Measurements from ENCODE around the gene OGDHL. TPM values are rescaled to one million over a fixed set of nuclear protein-coding genes. Genes with fewer than 3 reads are reported as not detected.

Gene OGDHL
- total RNA-seq, 1 experiment from 2014 or later, result 2.6 TPM

GRCh38 chr10:49694466-49694865 lies 67.7 kb downstream of the OGDHL start:
- no peaks in the 10 kb centered on the region for H3K4me1 ChIP-seq (ENCODE audit: insufficient read depth, low read length)
- CTCF ChIA-PET, result no interaction called here
- H3K9me3 ChIP-seq (ENCODE audit: low read length), result no peaks in the 10 kb centered on the region
- BruUV-seq (replicated peaks), result no TSS peak
- peaks cover 95% of the 10 kb centered on the region for H3K27me3 ChIP-seq (ENCODE audit: low read length)
- ATAC-seq (no peak), DNase-seq (no peak)
- H3K9me2 ChIP-seq (replicated peaks; ENCODE audit: low read length), result no peaks in the 10 kb centered on the region
- intact Hi-C loops (cut with micrococcal nuclease), result no loop called here
- H3K27ac ChIP-seq (ENCODE audit: low read length), result no peak overlapping the region
- H3K4me2 ChIP-seq (ENCODE audit: low read length), result no peak overlapping the region
- no peak overlapping the region for H3K4me3 ChIP-seq (ENCODE audit: low read length)
- no peaks in the 10 kb centered on the region for H4K20me1 ChIP-seq (ENCODE audit: low read length)
- POLR2A ChIA-PET (ENCODE audit: unreplicated experiment), result no interaction called here
- H3K36me3 ChIP-seq (ENCODE audit: low read depth, low read length), result no peaks in the 10 kb centered on the region
- no peaks in the 10 kb centered on the region for H3F3A ChIP-seq (ENCODE audit: low read length, unreplicated experiment)
- H3K9ac ChIP-seq (ENCODE audit: low read length), result no peak overlapping the region
- no peak overlapping the region for H2AFZ ChIP-seq (ENCODE audit: low read length)
- H3K79me2 ChIP-seq (ENCODE audit: low read length), result no peaks in the 10 kb centered on the region
- TF ChIP-seq EZH2phosphoT487 (IDR thresholded peaks at IDR 0.05; ENCODE audit: borderline replicate concordance, low read length), result no peak
- no peak for TF ChIP-seq CTCF (conservative IDR thresholded peaks at IDR 0.05; ENCODE audit: low read depth, low read length)

- TF ChIP-seq EZH2 (IDR thresholded peaks at IDR 0.05; ENCODE audit: low read length, unreplicated experiment) (no peak), EZH2phosphoT487 (IDR thresholded peaks at IDR 0.05; ENCODE audit: borderline replicate concordance, low read length) (no peak), CTCF (conservative IDR thresholded peaks at IDR 0.05; ENCODE audit: low read depth, low read length) (no peak)
- Histone ChIP-seq H2AFZ (ENCODE audit: low read length) (no peak overlapping the region), H3K4me2 (ENCODE audit: low read length) (no peak overlapping the region), H3K36me3 (ENCODE audit: low read depth, low read length) (no peaks in the 10 kb centered on the region), H3K27me3 (ENCODE audit: low read length) (peaks cover 97% of the 10 kb centered on the region), H3K27ac (ENCODE audit: low read length) (no peak overlapping the region), H3K9me2 (replicated peaks; ENCODE audit: low read length) (no peaks in the 10 kb centered on the region), H3K9ac (ENCODE audit: low read length) (no peak overlapping the region), H3K9me3 (ENCODE audit: low read length) (peaks cover 10% of the 10 kb centered on the region), H3F3A (ENCODE audit: low read length, unreplicated experiment) (no peaks in the 10 kb centered on the region), H4K20me1 (ENCODE audit: low read length) (no peaks in the 10 kb centered on the region), H3K79me2 (ENCODE audit: low read length) (no peaks in the 10 kb centered on the region), H3K4me3 (ENCODE audit: low read length) (no peak overlapping the region), H3K4me1 (ENCODE audit: insufficient read depth, low read length) (no peaks in the 10 kb centered on the region)
- intact Hi-C loops (cut with micrococcal nuclease), result no loop called here
- CTCF ChIA-PET, result no interaction called here
- POLR2A ChIA-PET (ENCODE audit: unreplicated experiment), result no interaction called here
- no peak; the same call in 1 of the 2 replicates for ATAC-seq
- no peak for DNase-seq
- no TSS peak for BruUV-seq (replicated peaks)
These were observed 70.5 kb downstream of the OGDHL start for GRCh38 chr10:49691588-49691987.

- no peaks in the 10 kb centered on the region for H3K36me3 ChIP-seq (ENCODE audit: low read depth, low read length)
- H3K27me3 ChIP-seq (ENCODE audit: low read length), result peaks cover 90% of the 10 kb centered on the region
- TF ChIP-seq EZH2phosphoT487 (IDR thresholded peaks at IDR 0.05; ENCODE audit: borderline replicate concordance, low read length) (no peak), CTCF (conservative IDR thresholded peaks at IDR 0.05; ENCODE audit: low read depth, low read length) (no peak), EZH2 (IDR thresholded peaks at IDR 0.05; ENCODE audit: low read length, unreplicated experiment) (no peak)
- no peak overlapping the region for H3K4me3 ChIP-seq (ENCODE audit: low read length)
- no peak overlapping the region for H3K27ac ChIP-seq (ENCODE audit: low read length)
- H2AFZ ChIP-seq (ENCODE audit: low read length), result no peak overlapping the region
- no peaks in the 10 kb centered on the region for H3K9me2 ChIP-seq (replicated peaks; ENCODE audit: low read length)
- no peak; the same call in 1 of the 2 replicates for ATAC-seq
- H3K4me2 ChIP-seq (ENCODE audit: low read length), result no peak overlapping the region
- no peak for DNase-seq
- ChIA-PET CTCF (no interaction called here), POLR2A (ENCODE audit: unreplicated experiment) (no interaction called here)
- no peaks in the 10 kb centered on the region for H4K20me1 ChIP-seq (ENCODE audit: low read length)
- intact Hi-C loops (cut with micrococcal nuclease), result no loop called here
- no peaks in the 10 kb centered on the region for H3K4me1 ChIP-seq (ENCODE audit: insufficient read depth, low read length)
- H3K9me3 ChIP-seq (ENCODE audit: low read length), result peaks cover 10% of the 10 kb centered on the region
- H3F3A ChIP-seq (ENCODE audit: low read length, unreplicated experiment), result no peaks in the 10 kb centered on the region
- no TSS peak for BruUV-seq (replicated peaks)
- no peaks in the 10 kb centered on the region for H3K79me2 ChIP-seq (ENCODE audit: low read length)
- no peak overlapping the region for H3K9ac ChIP-seq (ENCODE audit: low read length)
These were observed 71.3 kb downstream of the OGDHL start for GRCh38 chr10:49690698-49691356.
